Gastroesophageal sphincter (tissue), 2 donors: ENCODE results near the gene POP5.

Experiments
- POLR2A ChIP-seq, 2 donors: fragments of 450-650 bp; IDR thresholded peaks; one replicate each; pipeline ENCODE4 v1.6.1; 2017; ENCODE audit warnings: antibody characterized with exemption in 2 of 2, mild to moderate bottlenecking in 2 of 2, moderate library complexity in 1 of 2
- POLR2AphosphoS5 ChIP-seq: sonication (generic); formaldehyde crosslinking; IDR thresholded peaks from one replicate; pipeline ENCODE4 v1.6.1; 2017; ENCODE audit warnings: antibody characterized with exemption

DNA sequence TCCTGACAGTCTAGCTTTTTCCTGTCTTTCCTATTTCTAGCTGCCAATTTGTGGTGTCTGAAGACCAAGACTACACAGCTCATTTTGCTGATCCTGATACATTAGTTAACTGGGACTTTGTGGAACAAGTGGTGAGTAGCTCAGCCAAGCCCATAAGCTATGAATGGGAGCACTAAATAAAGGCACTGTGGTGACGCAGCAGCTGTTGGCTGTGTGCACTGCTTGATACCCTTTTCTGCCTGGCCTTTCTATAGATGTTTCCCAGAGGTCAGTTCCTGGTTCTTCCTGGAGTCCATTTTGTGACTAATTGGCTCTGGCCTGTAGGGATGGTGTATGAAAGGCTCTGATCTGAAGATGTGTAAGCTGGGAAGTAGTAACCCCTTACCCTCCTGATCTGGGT lies 26.5 kb downstream of the POP5 start:
- no peak for TF ChIP-seq POLR2AphosphoS5
- TF ChIP-seq POLR2A (IDR thresholded peaks at IDR 0.05) = no peak
